Retinal pigment epithelial cell (primary cell): ENCODE results near the gene BASP1.

ENCODE experiments used
- DNase-seq: peaks from one replicate; pipeline ENCODE4 v3.0.0-alpha.2; 2010; ENCODE audit warnings: low read depth
- H3K4me3 ChIP-seq: 2 replicates; pipeline ENCODE4 v1.5.1; 2011; ENCODE audit warnings: mild to moderate bottlenecking, low read length, control low read depth, moderate library complexity
- TF ChIP-seq, protein P1 (sequence below): conservative IDR thresholded peaks from 2 replicates; pipeline ENCODE4 v1.5.1; 2011; ENCODE audit warnings: low read depth, low read length, control low read depth, inconsistent platforms

BASP1 gene

GRCh38 chr5:17292434-17293015 is 75.1 kb downstream of the BASP1 start:
- DNase-seq = no peak
- H3K4me3 ChIP-seq = no peak overlapping the region
- TF ChIP-seq, protein P1, sequence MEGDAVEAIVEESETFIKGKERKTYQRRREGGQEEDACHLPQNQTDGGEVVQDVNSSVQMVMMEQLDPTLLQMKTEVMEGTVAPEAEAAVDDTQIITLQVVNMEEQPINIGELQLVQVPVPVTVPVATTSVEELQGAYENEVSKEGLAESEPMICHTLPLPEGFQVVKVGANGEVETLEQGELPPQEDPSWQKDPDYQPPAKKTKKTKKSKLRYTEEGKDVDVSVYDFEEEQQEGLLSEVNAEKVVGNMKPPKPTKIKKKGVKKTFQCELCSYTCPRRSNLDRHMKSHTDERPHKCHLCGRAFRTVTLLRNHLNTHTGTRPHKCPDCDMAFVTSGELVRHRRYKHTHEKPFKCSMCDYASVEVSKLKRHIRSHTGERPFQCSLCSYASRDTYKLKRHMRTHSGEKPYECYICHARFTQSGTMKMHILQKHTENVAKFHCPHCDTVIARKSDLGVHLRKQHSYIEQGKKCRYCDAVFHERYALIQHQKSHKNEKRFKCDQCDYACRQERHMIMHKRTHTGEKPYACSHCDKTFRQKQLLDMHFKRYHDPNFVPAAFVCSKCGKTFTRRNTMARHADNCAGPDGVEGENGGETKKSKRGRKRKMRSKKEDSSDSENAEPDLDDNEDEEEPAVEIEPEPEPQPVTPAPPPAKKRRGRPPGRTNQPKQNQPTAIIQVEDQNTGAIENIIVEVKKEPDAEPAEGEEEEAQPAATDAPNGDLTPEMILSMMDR = no peak

- no peak overlapping the region for H3K4me3 ChIP-seq
- TF ChIP-seq, protein P1 = no peak
- no peak for DNase-seq
These were observed 77.3 kb downstream of the BASP1 start for GRCh38 chr5:17294639-17295311.

- no peak for DNase-seq
- no peak overlapping the region for H3K4me3 ChIP-seq
- TF ChIP-seq, protein P1 = no peak
These were observed 78.2 kb downstream of the BASP1 start for GRCh38 chr5:17295671-17296070.

DNA sequence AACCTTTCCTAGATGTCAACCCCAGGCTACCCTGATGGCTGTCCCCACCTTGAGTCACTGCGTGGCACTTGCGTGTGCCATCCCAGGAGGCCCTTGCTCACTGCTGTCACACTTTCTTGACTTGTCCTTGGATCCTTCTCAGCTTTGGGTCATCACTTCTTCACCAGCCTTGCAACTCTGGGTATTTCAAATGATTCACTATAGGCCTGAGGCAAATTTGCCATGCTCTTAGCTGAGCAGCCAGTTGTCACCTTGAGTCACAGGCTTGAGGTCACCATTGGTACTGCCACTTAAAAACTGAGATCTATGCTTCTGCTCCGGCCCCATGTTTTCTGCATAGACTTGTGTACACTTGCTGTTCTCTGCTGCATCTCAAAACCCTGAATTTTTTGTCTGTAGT is 84.7 kb downstream of the BASP1 start:
- DNase-seq = no peak
- TF ChIP-seq, protein P1 = no peak
- H3K4me3 ChIP-seq = no peak overlapping the region

DNA sequence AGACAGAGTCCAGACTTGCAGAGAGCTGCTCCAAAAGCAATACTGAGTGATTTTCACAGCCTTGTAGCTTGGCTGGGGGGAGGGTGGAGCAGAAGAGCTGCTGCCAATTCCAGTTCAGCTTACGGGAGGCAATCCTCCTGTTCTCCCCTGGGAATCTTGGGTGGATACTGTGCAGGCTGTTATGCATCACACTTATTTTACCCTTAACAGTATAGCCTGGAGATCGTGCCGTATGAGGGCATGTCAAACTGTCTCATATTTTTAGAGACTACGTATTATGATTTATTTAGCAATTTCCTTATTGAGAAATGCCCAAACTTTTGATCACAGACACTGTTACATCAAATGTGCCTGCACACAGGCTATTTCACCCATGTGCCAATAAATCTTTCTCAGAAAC is 85.2 kb downstream of the BASP1 start:
- TF ChIP-seq, protein P1 = no peak
- DNase-seq = no peak
- no peak overlapping the region for H3K4me3 ChIP-seq

DNA sequence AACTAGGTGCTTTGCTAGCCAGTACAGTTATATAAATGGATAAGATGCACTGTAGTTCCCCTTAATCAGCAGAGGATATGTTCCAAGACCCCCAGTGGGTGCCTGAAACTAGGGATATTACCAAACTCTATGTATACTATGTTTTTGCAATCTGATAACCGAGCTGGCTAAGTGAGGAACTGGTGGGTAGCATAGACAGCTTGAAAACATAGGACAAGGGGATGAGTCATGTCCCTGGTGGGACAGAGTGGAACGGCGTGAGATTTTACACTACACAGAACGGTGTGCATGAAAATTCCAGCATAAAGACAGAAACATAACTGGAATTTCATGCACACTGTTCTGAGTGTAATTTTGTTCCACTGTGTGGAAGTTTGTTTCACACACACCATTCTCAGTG is 86.9 kb downstream of the BASP1 start:
- no peak for DNase-seq
- TF ChIP-seq, protein P1 = no peak
- H3K4me3 ChIP-seq = no peak overlapping the region

- DNase-seq = no peak
- TF ChIP-seq, protein P1 = no peak
- no peak overlapping the region for H3K4me3 ChIP-seq
These were observed 87.6 kb downstream of the BASP1 start for GRCh38 chr5:17305017-17305416.
